HEK293 (cell line): Measurements from ENCODE around the gene TLK1.

Source experiments
- BCL11A ChIP-seq: fragments of 450-650 bp; formaldehyde crosslinking; IDR thresholded peaks from 2 replicates; pipeline ENCODE4 v1.5.1; 2016; ENCODE audit warnings: low read depth, missing biosample characterization, missing genetic modification characterization
- GFI1B ChIP-seq: fragments of 450-650 bp; formaldehyde crosslinking; IDR thresholded peaks from 2 replicates; pipeline ENCODE4 v1.5.1; 2016; ENCODE audit warnings: missing biosample characterization, missing genetic modification characterization
- KLF16 ChIP-seq: fragments of 450-650 bp; formaldehyde crosslinking; IDR thresholded peaks from 2 replicates; pipeline ENCODE4 v1.5.1; 2017; ENCODE audit warnings: missing biosample characterization, missing genetic modification characterization
- PATZ1 ChIP-seq: fragments of 450-650 bp; formaldehyde crosslinking; IDR thresholded peaks from 2 replicates; pipeline ENCODE4 v1.5.1; 2016; ENCODE audit warnings: missing biosample characterization, missing genetic modification characterization
- SP2 ChIP-seq: fragments of 450-650 bp; formaldehyde crosslinking; IDR thresholded peaks from 2 replicates; pipeline ENCODE4 v1.5.1; 2016; ENCODE audit warnings: missing biosample characterization, missing genetic modification characterization
- ZBTB11 ChIP-seq: fragments of 450-650 bp; formaldehyde crosslinking; conservative IDR thresholded peaks from 2 replicates; pipeline ENCODE4 v1.5.1; 2016; ENCODE audit warnings: low read depth, missing biosample characterization, missing genetic modification characterization
- ZBTB26 ChIP-seq: fragments of 450-650 bp; formaldehyde crosslinking; optimal IDR thresholded peaks from 2 replicates; pipeline ENCODE3; 2016; ENCODE audit warnings: missing biosample characterization, mild to moderate bottlenecking, missing genetic modification characterization
- ZBTB8A ChIP-seq: fragments of 450-650 bp; formaldehyde crosslinking; IDR thresholded peaks from 2 replicates; pipeline ENCODE4 v1.5.1; 2016; ENCODE audit warnings: missing biosample characterization, missing genetic modification characterization
- ZNF10 ChIP-seq: fragments of 450-650 bp; formaldehyde crosslinking; IDR thresholded peaks from 2 replicates; pipeline ENCODE4 v1.5.1; 2017; ENCODE audit warnings: missing biosample characterization, missing genetic modification characterization
- ZNF138 ChIP-seq: fragments of 450-650 bp; formaldehyde crosslinking; IDR thresholded peaks from 2 replicates; pipeline ENCODE4 v1.5.1; 2016; ENCODE audit warnings: missing biosample characterization, missing genetic modification characterization, borderline replicate concordance
- ZNF140 ChIP-seq: fragments of 450-650 bp; formaldehyde crosslinking; IDR thresholded peaks from 2 replicates; pipeline ENCODE4 v1.5.1; 2016; ENCODE audit warnings: missing biosample characterization, missing genetic modification characterization
- ZNF146 ChIP-seq: fragments of 450-650 bp; formaldehyde crosslinking; IDR thresholded peaks from 2 replicates; pipeline ENCODE4 v1.5.1; 2016; ENCODE audit warnings: missing biosample characterization, missing genetic modification characterization
- ZNF157 ChIP-seq: fragments of 450-650 bp; formaldehyde crosslinking; IDR thresholded peaks from 2 replicates; pipeline ENCODE4 v1.5.1; 2016; ENCODE audit warnings: missing biosample characterization, missing genetic modification characterization
- ZNF16 ChIP-seq: fragments of 450-650 bp; formaldehyde crosslinking; IDR thresholded peaks from 2 replicates; pipeline ENCODE4 v1.5.1; 2016; ENCODE audit warnings: low read depth, missing biosample characterization, missing genetic modification characterization
- ZNF184 ChIP-seq: fragments of 450-650 bp; IDR thresholded peaks from 2 replicates; pipeline ENCODE4 v1.5.1; 2018; ENCODE audit warnings: missing biosample characterization, mild to moderate bottlenecking, missing genetic modification characterization
- ZNF302 ChIP-seq: fragments of 450-650 bp; formaldehyde crosslinking; IDR thresholded peaks from 2 replicates; pipeline ENCODE4 v1.5.1; 2016; ENCODE audit warnings: missing biosample characterization, missing genetic modification characterization, low read depth
- ZNF416 ChIP-seq: fragments of 450-650 bp; formaldehyde crosslinking; IDR thresholded peaks from 2 replicates; pipeline ENCODE4 v1.5.1; 2016; ENCODE audit warnings: missing biosample characterization, missing genetic modification characterization
- ZNF544 ChIP-seq: fragments of 450-650 bp; formaldehyde crosslinking; IDR thresholded peaks from 2 replicates; pipeline ENCODE4 v1.5.0; 2017; ENCODE audit warnings: missing biosample characterization, missing genetic modification characterization
- ZNF555 ChIP-seq: fragments of 450-650 bp; formaldehyde crosslinking; conservative IDR thresholded peaks from 2 replicates; pipeline ENCODE4 v1.5.1; 2017; ENCODE audit warnings: missing biosample characterization, mild to moderate bottlenecking, missing genetic modification characterization, inconsistent platforms
- ZNF571 ChIP-seq: fragments of 450-650 bp; formaldehyde crosslinking; IDR thresholded peaks from 2 replicates; pipeline ENCODE4 v1.5.0; 2017; ENCODE audit warnings: missing biosample characterization, missing genetic modification characterization
- ZNF777 ChIP-seq: fragments of 450-650 bp; formaldehyde crosslinking; IDR thresholded peaks from 2 replicates; pipeline ENCODE4 v1.5.1; 2017; ENCODE audit warnings: missing biosample characterization, missing genetic modification characterization, borderline replicate concordance
- TF ChIP-seq, protein P1 (sequence below): fragments of 450-650 bp; formaldehyde crosslinking; IDR thresholded peaks from 2 replicates; pipeline ENCODE4 v1.5.1; 2016; ENCODE audit warnings: missing biosample characterization, missing genetic modification characterization
- TF ChIP-seq, protein P2 (sequence below): fragments of 450-650 bp; formaldehyde crosslinking; IDR thresholded peaks from 2 replicates; pipeline ENCODE4 v1.5.1; 2017; ENCODE audit warnings: missing biosample characterization, missing genetic modification characterization
- TF ChIP-seq, protein P3 (sequence below): fragments of 450-650 bp; IDR thresholded peaks from 2 replicates; pipeline ENCODE4 v1.5.1; 2018; ENCODE audit warnings: missing biosample characterization, missing genetic modification characterization

TLK1 gene

GRCh38 chr2:171159372-171160118 is 1.1 kb downstream of the TLK1 start (continued):
- no peak for TF ChIP-seq ZNF16 (tag by site-specific recombination)
- TF ChIP-seq GFI1B (tag by site-specific recombination) = no peak
- peak; percentile 44 for TF ChIP-seq ZBTB26
- no peak for TF ChIP-seq ZNF571 (tag by site-specific recombination)
- TF ChIP-seq, protein P1, sequence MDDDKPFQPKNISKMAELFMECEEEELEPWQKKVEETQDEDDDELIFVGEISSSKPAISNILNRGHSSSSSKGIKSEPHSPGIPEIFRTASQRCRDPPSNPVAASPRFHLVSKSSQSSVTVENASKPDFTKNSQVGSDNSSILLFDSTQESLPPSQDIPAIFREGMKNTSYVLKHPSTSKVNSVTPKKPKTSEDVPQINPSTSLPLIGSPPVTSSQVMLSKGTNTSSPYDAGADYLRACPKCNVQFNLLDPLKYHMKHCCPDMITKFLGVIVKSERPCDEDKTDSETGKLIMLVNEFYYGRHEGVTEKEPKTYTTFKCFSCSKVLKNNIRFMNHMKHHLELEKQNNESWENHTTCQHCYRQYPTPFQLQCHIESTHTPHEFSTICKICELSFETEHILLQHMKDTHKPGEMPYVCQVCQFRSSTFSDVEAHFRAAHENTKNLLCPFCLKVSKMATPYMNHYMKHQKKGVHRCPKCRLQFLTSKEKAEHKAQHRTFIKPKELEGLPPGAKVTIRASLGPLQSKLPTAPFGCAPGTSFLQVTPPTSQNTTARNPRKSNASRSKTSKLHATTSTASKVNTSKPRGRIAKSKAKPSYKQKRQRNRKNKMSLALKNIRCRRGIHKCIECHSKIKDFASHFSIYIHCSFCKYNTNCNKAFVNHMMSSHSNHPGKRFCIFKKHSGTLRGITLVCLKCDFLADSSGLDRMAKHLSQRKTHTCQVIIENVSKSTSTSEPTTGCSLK (tag by site-specific recombination) = no peak
- TF ChIP-seq ZNF10 = no peak
- TF ChIP-seq PATZ1 (tag by site-specific recombination) = peak; percentile 53
- TF ChIP-seq, protein P2, sequence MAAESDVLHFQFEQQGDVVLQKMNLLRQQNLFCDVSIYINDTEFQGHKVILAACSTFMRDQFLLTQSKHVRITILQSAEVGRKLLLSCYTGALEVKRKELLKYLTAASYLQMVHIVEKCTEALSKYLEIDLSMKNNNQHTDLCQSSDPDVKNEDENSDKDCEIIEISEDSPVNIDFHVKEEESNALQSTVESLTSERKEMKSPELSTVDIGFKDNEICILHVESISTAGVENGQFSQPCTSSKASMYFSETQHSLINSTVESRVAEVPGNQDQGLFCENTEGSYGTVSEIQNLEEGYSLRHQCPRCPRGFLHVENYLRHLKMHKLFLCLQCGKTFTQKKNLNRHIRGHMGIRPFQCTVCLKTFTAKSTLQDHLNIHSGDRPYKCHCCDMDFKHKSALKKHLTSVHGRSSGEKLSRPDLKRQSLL (tag by site-specific recombination) = no peak
- no peak for TF ChIP-seq ZNF777 (tag by site-specific recombination)
- no peak for TF ChIP-seq ZNF184 (tag by site-specific recombination)
- no peak for TF ChIP-seq BCL11A
- no peak for TF ChIP-seq ZBTB8A (tag by site-specific recombination)
- no peak for TF ChIP-seq ZNF157 (tag by site-specific recombination)
- TF ChIP-seq KLF16 = peak; percentile 58; the same call in 1 of the 2 replicates
- TF ChIP-seq ZNF416 (tag by site-specific recombination) = no peak
- TF ChIP-seq ZNF140 = no peak
- TF ChIP-seq, protein P3, sequence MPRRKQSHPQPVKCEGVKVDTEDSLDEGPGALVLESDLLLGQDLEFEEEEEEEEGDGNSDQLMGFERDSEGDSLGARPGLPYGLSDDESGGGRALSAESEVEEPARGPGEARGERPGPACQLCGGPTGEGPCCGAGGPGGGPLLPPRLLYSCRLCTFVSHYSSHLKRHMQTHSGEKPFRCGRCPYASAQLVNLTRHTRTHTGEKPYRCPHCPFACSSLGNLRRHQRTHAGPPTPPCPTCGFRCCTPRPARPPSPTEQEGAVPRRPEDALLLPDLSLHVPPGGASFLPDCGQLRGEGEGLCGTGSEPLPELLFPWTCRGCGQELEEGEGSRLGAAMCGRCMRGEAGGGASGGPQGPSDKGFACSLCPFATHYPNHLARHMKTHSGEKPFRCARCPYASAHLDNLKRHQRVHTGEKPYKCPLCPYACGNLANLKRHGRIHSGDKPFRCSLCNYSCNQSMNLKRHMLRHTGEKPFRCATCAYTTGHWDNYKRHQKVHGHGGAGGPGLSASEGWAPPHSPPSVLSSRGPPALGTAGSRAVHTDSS (tag by site-specific recombination) = no peak
- TF ChIP-seq ZNF138 = no peak
- no peak for TF ChIP-seq ZBTB11
- TF ChIP-seq ZNF146 (tag by site-specific recombination) = no peak
- TF ChIP-seq ZNF302 (tag by site-specific recombination) = no peak
- no peak for TF ChIP-seq ZNF544 (tag by site-specific recombination)
- no peak for TF ChIP-seq ZNF555 (tag by site-specific recombination)
- peak; percentile 55 for TF ChIP-seq SP2 (tag by site-specific recombination)
- TF ChIP-seq, all 188 proteins: peak for 15
